Endothelial cell of umbilical vein (primary cell): ENCODE data around the gene RBM38. TPM values are rescaled to one million over a fixed set of nuclear protein-coding genes. Genes with fewer than 3 reads are reported as not detected.

Source experiments
- BruUV-seq: library from RNA; stranded (reverse); fragments of 400-500 nt; replicated peaks from 2 replicates; lab custom pipeline; 2021; lab: Mats Ljungman, UMichigan
- CTCF ChIA-PET: fragments of 300-600, 350-600 bp; sonication (Branson Sonifier 250); formaldehyde crosslinking; loops from one replicate; lab custom pipeline; 2021; ENCODE audit warnings: antibody characterized with exemption, inconsistent platforms; lab: Charles Lee
- POLR2A ChIA-PET: fragments of 300-600, 350-600 bp; sonication (Branson Sonifier 250); formaldehyde crosslinking; loops from one replicate; lab custom pipeline; 2021; ENCODE audit warnings: antibody characterized with exemption, inconsistent platforms; lab: Charles Lee
- DNase-seq: peaks from one replicate; pipeline ENCODE4 v3.0.0-alpha.2; 2011; ENCODE audit warnings: low read depth, low spot score
- FAIRE-seq: peaks from 2 replicates; lab custom pipeline; 2011; peaks lifted over from hg19 to GRCh38; lab: Jason Lieb, UNC
- H2AFZ ChIP-seq: 2 replicates; pipeline ENCODE4 v1.6.0; 2012; ENCODE audit warnings: low read depth, low read length, control low read depth, inconsistent platforms
- H3K27ac ChIP-seq: 2 replicates; pipeline ENCODE4 v1.5.1; 2011; ENCODE audit warnings: low read depth, mild to moderate bottlenecking, control low read depth, low read length, moderate library complexity; ENCODE audit not compliant: insufficient read depth
- H3K27me3 ChIP-seq, 2 experiments: 2 replicates each; pipeline versions ENCODE4 v1.6.0 to v1.6.1; 2011; ENCODE audit warnings: low read length in 2 of 2, mixed read lengths in 1 of 2; ENCODE audit not compliant: control insufficient read depth in 2 of 2, insufficient read depth in 2 of 2
- H3K36me3 ChIP-seq, 2 experiments: 2 replicates in 1 of 2; 3 replicates in 1 of 2; pipeline ENCODE4 v1.5.1; 2011; ENCODE audit warnings: low read length in 2 of 2, mild to moderate bottlenecking in 1 of 2, moderate library complexity in 1 of 2; ENCODE audit not compliant: control insufficient read depth in 2 of 2, insufficient read depth in 2 of 2; ENCODE audit errors: extremely low read depth in 1 of 2
- H3K4me1 ChIP-seq: 3 replicates; pipeline ENCODE4 v1.5.1; 2011; ENCODE audit warnings: mild to moderate bottlenecking, low read length; ENCODE audit not compliant: control insufficient read depth, insufficient read depth; ENCODE audit errors: extremely low read depth
- H3K4me2 ChIP-seq: 2 replicates; pipeline ENCODE4 v1.6.1; 2011; ENCODE audit warnings: low read length, control low read depth, mixed read lengths; ENCODE audit not compliant: insufficient read depth
- H3K4me3 ChIP-seq, 3 experiments: fragments of 200-600 bp in 1 of 3; sonication (generic), shearing (Covaris generic) in 1 of 3; replicated peaks in 1 of 3; 2 replicates each; pipeline ENCODE4 v1.5.1; 2011 to 2016; ENCODE audit warnings: control low read depth in 3 of 3, low read length in 3 of 3, mild to moderate bottlenecking in 2 of 3, inconsistent platforms in 1 of 3, low read depth in 1 of 3, moderate library complexity in 1 of 3; ENCODE audit not compliant: insufficient read depth in 1 of 3
- H3K79me2 ChIP-seq: 2 replicates; pipeline ENCODE4 v1.6.0; 2012; ENCODE audit warnings: low read length, inconsistent platforms; ENCODE audit not compliant: control insufficient read depth, insufficient read depth
- H3K9ac ChIP-seq: replicated peaks from 2 replicates; pipeline ENCODE3; 2011; ENCODE audit warnings: low read length, control low read depth; ENCODE audit not compliant: insufficient read depth; ENCODE audit errors: extremely low read depth
- H3K9me1 ChIP-seq: replicated peaks from 3 replicates; pipeline ENCODE4 v1.6.0; 2011; ENCODE audit warnings: mild to moderate bottlenecking, low read length; ENCODE audit not compliant: control insufficient read depth, insufficient read depth; ENCODE audit errors: extremely low read depth
- H3K9me3 ChIP-seq: replicated peaks from 2 replicates; pipeline ENCODE4 v1.5.1; 2012; ENCODE audit warnings: low read length, inconsistent platforms; ENCODE audit not compliant: control insufficient read depth, insufficient read depth
- H4K20me1 ChIP-seq: replicated peaks from 2 replicates; pipeline ENCODE3; 2011; ENCODE audit warnings: mild to moderate bottlenecking, low read length; ENCODE audit not compliant: control insufficient read depth, insufficient read depth; ENCODE audit errors: extremely low read depth
- EZH2 ChIP-seq: IDR thresholded peaks from 2 replicates; pipeline ENCODE4 v1.6.1; 2012; ENCODE audit warnings: borderline replicate concordance, low read depth, mild to moderate bottlenecking, moderate library complexity, low read length, inconsistent platforms; ENCODE audit not compliant: severe bottlenecking
- FOS ChIP-seq: IDR thresholded peaks from 2 replicates; pipeline ENCODE4 v1.6.1; 2011; ENCODE audit warnings: mild to moderate bottlenecking, low read length, moderate library complexity, borderline replicate concordance; ENCODE audit not compliant: insufficient read depth
- GATA2 ChIP-seq: IDR thresholded peaks from 2 replicates; pipeline ENCODE4 v1.7.0; 2011; ENCODE audit warnings: low read depth, mild to moderate bottlenecking, moderate library complexity, mixed read lengths, low read length; ENCODE audit not compliant: insufficient read length, insufficient read depth
- JUN ChIP-seq: IDR thresholded peaks from 2 replicates; pipeline ENCODE4 v1.6.1; 2011; ENCODE audit warnings: borderline replicate concordance, low read depth; ENCODE audit not compliant: insufficient read length, insufficient read depth
- MYC ChIP-seq: IDR thresholded peaks from one replicate; pipeline ENCODE4 v1.6.1; 2011; ENCODE audit warnings: mild to moderate bottlenecking, low read depth, low read length
- POLR2A ChIP-seq: IDR thresholded peaks from 2 replicates; pipeline ENCODE4 v1.6.1; 2012; ENCODE audit warnings: low read depth, mild to moderate bottlenecking, control low read depth, low read length
- POLR2AphosphoS5 ChIP-seq: IDR thresholded peaks from 2 replicates; pipeline ENCODE4 v1.6.1; 2012; ENCODE audit warnings: low read depth, mild to moderate bottlenecking, control low read depth, low read length, moderate library complexity; ENCODE audit not compliant: insufficient read depth
- dilution Hi-C: fragments of 300-500 bp; cut with MboI; formaldehyde crosslinking; loops from one replicate; pipeline ENCODE4 v1.15.0; 2019; ENCODE audit warnings: low sequenced_read_pairs; ENCODE audit not compliant: extremely low pct_ligation_motif_present
- intact Hi-C: fragments of 100-400 bp; cut with micrococcal nuclease; formaldehyde crosslinking; loops from one replicate; pipeline ENCODE4 v1.10.0; 2022
- polyA plus RNA-seq, 4 experiments: library from polyadenylated mRNA; depleted of rRNA in 3 of 4; stranded (reverse) in 3 of 4; unstranded in 1 of 4; fragments of >200 nt; gene quantifications; 2 replicates each; pipeline versions ENCODE4 v1.2.1 to v1.2.3, GENCODE V29; 2011 to 2012; ENCODE audit warnings: missing spikeins in 1 of 4
- total RNA-seq: library from RNA; stranded (reverse); gene quantifications from 2 replicates; pipeline ENCODE4 v1.2.3, GENCODE V29; 2021
- TF ChIP-seq, protein P1 (sequence below), 2 donors: IDR thresholded peaks; 1 replicate in 1 of 2; 2 replicates in 1 of 2; pipeline ENCODE4 v1.5.1; 2011; ENCODE audit warnings: low read length in 2 of 2, mild to moderate bottlenecking in 2 of 2, moderate library complexity in 2 of 2, control low read depth in 1 of 2, inconsistent platforms in 1 of 2, low read depth in 1 of 2; ENCODE audit not compliant: insufficient read depth in 1 of 2; ENCODE audit errors: extremely low read depth in 1 of 2
- TF ChIP-seq, protein P2 (sequence below): IDR thresholded peaks from 2 replicates; pipeline ENCODE4 v1.6.1; 2011; ENCODE audit not compliant: insufficient read depth, insufficient read length

The RBM38 gene
- total and polyA plus RNA-seq, 2 donors (not counting 3 experiments of a cell fraction or from before 2014, with no cell fraction given) = 22.1 to 37.4 TPM

GRCh38 chr20:57372581-57373350 lies 18.4 kb upstream of the RBM38 start:
- H3K79me2 ChIP-seq = no peaks in the 10 kb centered on the region
- H3K4me3 ChIP-seq = no peak overlapping the region
- dilution Hi-C loops = no loop called here
- no peak overlapping the region for H3K9ac ChIP-seq
- no peak overlapping the region for H2AFZ ChIP-seq
- TF ChIP-seq JUN (no peak), POLR2AphosphoS5 (no peak), FOS (no peak), EZH2 (no peak), MYC (no peak), POLR2A (no peak), GATA2 (no peak)
- TF ChIP-seq, protein P1, sequence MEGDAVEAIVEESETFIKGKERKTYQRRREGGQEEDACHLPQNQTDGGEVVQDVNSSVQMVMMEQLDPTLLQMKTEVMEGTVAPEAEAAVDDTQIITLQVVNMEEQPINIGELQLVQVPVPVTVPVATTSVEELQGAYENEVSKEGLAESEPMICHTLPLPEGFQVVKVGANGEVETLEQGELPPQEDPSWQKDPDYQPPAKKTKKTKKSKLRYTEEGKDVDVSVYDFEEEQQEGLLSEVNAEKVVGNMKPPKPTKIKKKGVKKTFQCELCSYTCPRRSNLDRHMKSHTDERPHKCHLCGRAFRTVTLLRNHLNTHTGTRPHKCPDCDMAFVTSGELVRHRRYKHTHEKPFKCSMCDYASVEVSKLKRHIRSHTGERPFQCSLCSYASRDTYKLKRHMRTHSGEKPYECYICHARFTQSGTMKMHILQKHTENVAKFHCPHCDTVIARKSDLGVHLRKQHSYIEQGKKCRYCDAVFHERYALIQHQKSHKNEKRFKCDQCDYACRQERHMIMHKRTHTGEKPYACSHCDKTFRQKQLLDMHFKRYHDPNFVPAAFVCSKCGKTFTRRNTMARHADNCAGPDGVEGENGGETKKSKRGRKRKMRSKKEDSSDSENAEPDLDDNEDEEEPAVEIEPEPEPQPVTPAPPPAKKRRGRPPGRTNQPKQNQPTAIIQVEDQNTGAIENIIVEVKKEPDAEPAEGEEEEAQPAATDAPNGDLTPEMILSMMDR (IDR thresholded peaks at IDR 0.05; ENCODE audit: extremely low read depth in 1 of 2, insufficient read depth in 1 of 2, low read depth in 1 of 2, low read length in 2 of 2) = no peak
- TF ChIP-seq, protein P2, sequence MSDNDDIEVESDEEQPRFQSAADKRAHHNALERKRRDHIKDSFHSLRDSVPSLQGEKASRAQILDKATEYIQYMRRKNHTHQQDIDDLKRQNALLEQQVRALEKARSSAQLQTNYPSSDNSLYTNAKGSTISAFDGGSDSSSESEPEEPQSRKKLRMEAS = no peak
- DNase-seq (no peak), FAIRE-seq (no peak)
- no peak overlapping the region for H3K27ac ChIP-seq
- no peaks in the 10 kb centered on the region for H3K9me3 ChIP-seq
- peaks cover 40 to 57% of the 10 kb centered on the region in 2 experiments for H3K36me3 ChIP-seq
- H3K4me2 ChIP-seq = no peak overlapping the region
- BruUV-seq = no TSS peak
- CTCF ChIA-PET = no interaction called here
- intact Hi-C loops = no loop called here
- no peaks in the 10 kb centered on the region for H3K27me3 ChIP-seq
- H4K20me1 ChIP-seq = no peaks in the 10 kb centered on the region
- POLR2A ChIA-PET = no interaction called here
- no peaks in the 10 kb centered on the region for H3K9me1 ChIP-seq
- no peaks in the 10 kb centered on the region for H3K4me1 ChIP-seq
